A549 (cell line): ENCODE data around the gene TOR1B.

Source experiments
- FOSB ChIP-seq: fragments of 250-450 bp; sonication (Bioruptor Pico); IDR thresholded peaks from 2 replicates; pipeline ENCODE4 v1.5.0; 2020; ENCODE audit warnings: mild to moderate bottlenecking, moderate library complexity
- KDM1A ChIP-seq: fragments of 200-600 bp; sonication (generic); IDR thresholded peaks from 2 replicates; pipeline ENCODE4 v1.6.1; 2016; ENCODE audit warnings: low read depth, mild to moderate bottlenecking
- POLR2A ChIP-seq: IDR thresholded peaks from 2 replicates; pipeline ENCODE4 v1.6.1; 2012; ENCODE audit warnings: mild to moderate bottlenecking, low read length
- TF ChIP-seq, protein P1 (sequence below): IDR thresholded peaks from 2 replicates; pipeline ENCODE4 v1.6.1; 2012
- TF ChIP-seq, protein P2 (sequence below): fragments of >200 bp; sonication (Bioruptor Twin); formaldehyde crosslinking; IDR thresholded peaks from 3 replicates; pipeline ENCODE4 v1.5.1; 2016
- TF ChIP-seq, protein P3 (sequence below): fragments of 250-450 bp; sonication (Bioruptor Pico); IDR thresholded peaks from 2 replicates; pipeline ENCODE4 v1.5.0; 2021; ENCODE audit warnings: mild to moderate bottlenecking, moderate library complexity, borderline replicate concordance

DNA sequence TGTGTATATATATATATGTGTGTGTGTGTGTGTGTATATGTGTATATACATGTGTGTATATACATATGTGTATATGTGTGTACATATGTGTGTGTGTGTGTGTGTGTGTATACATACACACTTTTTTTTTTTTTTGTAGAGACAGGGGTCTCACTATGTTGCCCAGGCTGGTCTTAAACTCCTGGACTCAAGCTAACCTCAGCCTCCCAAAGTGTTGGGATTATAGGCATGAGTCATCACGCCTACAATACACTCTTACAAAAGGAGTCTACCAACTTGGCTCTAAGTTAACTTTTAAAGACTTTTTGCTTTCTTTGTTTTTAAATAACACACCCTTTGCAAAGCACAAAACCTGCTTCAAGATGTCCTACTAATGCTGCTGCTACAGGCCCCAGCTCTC, 30.0 kb downstream of the TOR1B start:
- TF ChIP-seq FOSB (CRISPR knock-in tag) (no peak), POLR2A (no peak), KDM1A (no peak)
- TF ChIP-seq, protein P1, sequence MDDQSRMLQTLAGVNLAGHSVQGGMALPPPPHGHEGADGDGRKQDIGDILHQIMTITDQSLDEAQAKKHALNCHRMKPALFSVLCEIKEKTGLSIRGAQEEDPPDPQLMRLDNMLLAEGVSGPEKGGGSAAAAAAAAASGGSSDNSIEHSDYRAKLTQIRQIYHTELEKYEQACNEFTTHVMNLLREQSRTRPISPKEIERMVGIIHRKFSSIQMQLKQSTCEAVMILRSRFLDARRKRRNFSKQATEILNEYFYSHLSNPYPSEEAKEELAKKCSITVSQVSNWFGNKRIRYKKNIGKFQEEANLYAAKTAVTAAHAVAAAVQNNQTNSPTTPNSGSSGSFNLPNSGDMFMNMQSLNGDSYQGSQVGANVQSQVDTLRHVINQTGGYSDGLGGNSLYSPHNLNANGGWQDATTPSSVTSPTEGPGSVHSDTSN, result no peak
- TF ChIP-seq, protein P2, sequence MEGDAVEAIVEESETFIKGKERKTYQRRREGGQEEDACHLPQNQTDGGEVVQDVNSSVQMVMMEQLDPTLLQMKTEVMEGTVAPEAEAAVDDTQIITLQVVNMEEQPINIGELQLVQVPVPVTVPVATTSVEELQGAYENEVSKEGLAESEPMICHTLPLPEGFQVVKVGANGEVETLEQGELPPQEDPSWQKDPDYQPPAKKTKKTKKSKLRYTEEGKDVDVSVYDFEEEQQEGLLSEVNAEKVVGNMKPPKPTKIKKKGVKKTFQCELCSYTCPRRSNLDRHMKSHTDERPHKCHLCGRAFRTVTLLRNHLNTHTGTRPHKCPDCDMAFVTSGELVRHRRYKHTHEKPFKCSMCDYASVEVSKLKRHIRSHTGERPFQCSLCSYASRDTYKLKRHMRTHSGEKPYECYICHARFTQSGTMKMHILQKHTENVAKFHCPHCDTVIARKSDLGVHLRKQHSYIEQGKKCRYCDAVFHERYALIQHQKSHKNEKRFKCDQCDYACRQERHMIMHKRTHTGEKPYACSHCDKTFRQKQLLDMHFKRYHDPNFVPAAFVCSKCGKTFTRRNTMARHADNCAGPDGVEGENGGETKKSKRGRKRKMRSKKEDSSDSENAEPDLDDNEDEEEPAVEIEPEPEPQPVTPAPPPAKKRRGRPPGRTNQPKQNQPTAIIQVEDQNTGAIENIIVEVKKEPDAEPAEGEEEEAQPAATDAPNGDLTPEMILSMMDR, result no peak
- TF ChIP-seq, protein P3, sequence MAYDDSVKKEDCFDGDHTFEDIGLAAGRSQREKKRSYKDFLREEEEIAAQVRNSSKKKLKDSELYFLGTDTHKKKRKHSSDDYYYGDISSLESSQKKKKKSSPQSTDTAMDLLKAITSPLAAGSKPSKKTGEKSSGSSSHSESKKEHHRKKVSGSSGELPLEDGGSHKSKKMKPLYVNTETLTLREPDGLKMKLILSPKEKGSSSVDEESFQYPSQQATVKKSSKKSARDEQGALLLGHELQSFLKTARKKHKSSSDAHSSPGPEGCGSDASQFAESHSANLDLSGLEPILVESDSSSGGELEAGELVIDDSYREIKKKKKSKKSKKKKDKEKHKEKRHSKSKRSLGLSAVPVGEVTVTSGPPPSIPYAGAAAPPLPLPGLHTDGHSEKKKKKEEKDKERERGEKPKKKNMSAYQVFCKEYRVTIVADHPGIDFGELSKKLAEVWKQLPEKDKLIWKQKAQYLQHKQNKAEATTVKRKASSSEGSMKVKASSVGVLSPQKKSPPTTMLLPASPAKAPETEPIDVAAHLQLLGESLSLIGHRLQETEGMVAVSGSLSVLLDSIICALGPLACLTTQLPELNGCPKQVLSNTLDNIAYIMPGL (CRISPR knock-in tag), result no peak
